Loucy (cell line): ENCODE data around the gene RAPGEF2.
A peak's percentile ranks its signal among the peaks of the same experiment; 100 is the strongest.

Source experiments
- H2AFZ ChIP-seq: fragments of 200-600 bp; sonication (generic); 2 replicates; pipeline ENCODE4 v1.6.0; 2016; ENCODE audit warnings: antibody characterized with exemption, mild to moderate bottlenecking, low read length, moderate library complexity
- H3F3A ChIP-seq: fragments of 200-600 bp; 2 replicates; pipeline ENCODE4 v1.6.0; 2016; ENCODE audit warnings: antibody characterized with exemption, low read depth, mild to moderate bottlenecking
- H3K27me3 ChIP-seq: fragments of 200-600 bp; sonication (generic); 2 replicates; pipeline ENCODE4 v1.6.1; 2014; ENCODE audit warnings: low read length, mild to moderate bottlenecking; ENCODE audit not compliant: insufficient read depth, poor library complexity, severe bottlenecking
- H3K36me3 ChIP-seq: fragments of 200-600 bp; sonication (generic); 2 replicates; pipeline ENCODE4 v1.6.1; 2016; ENCODE audit warnings: low read length; ENCODE audit not compliant: insufficient read depth
- H3K4me1 ChIP-seq: fragments of 200-600 bp; sonication (generic); 2 replicates; pipeline ENCODE4 v1.5.1; 2014; ENCODE audit warnings: low read length, mild to moderate bottlenecking; ENCODE audit not compliant: insufficient read depth, poor library complexity, severe bottlenecking
- H3K4me2 ChIP-seq: fragments of 200-600 bp; sonication (generic); 2 replicates; pipeline ENCODE4 v1.6.0; 2014; ENCODE audit warnings: antibody characterized with exemption, low read length, low read depth, mild to moderate bottlenecking; ENCODE audit not compliant: poor library complexity, severe bottlenecking
- H3K4me3 ChIP-seq: fragments of 200-600 bp; sonication (generic); 2 replicates; pipeline ENCODE4 v1.5.1; 2014; ENCODE audit warnings: low read length, mild to moderate bottlenecking, mixed read lengths; ENCODE audit not compliant: poor library complexity, severe bottlenecking
- H3K79me2 ChIP-seq: fragments of 200-600 bp; sonication (generic); 2 replicates; pipeline ENCODE4 v1.6.1; 2014; ENCODE audit warnings: low read length; ENCODE audit not compliant: insufficient read depth
- H3K9ac ChIP-seq: fragments of 200-600 bp; sonication (generic); 2 replicates; pipeline ENCODE4 v1.6.0; 2014; ENCODE audit warnings: mild to moderate bottlenecking, low read depth, low read length, moderate library complexity; ENCODE audit not compliant: poor library complexity, severe bottlenecking
- H3K9me2 ChIP-seq: fragments of 200-600 bp; sonication (generic); replicated peaks from 2 replicates; pipeline ENCODE4 v1.6.1; 2016; ENCODE audit warnings: low read depth, low read length, mixed read lengths
- H3K9me3 ChIP-seq: fragments of 200-600 bp; sonication (generic); 2 replicates; pipeline ENCODE4 v1.6.1; 2014; ENCODE audit warnings: mild to moderate bottlenecking, antibody characterized with exemption, low read length, low read depth; ENCODE audit not compliant: insufficient read depth
- H4K20me1 ChIP-seq: fragments of 200-600 bp; sonication (generic); 2 replicates; pipeline ENCODE4 v1.6.0; 2014; ENCODE audit warnings: antibody characterized with exemption, low read length, mild to moderate bottlenecking; ENCODE audit not compliant: insufficient read depth, poor library complexity, severe bottlenecking
- EZH2phosphoT487 ChIP-seq: fragments of 200-600 bp; IDR thresholded peaks from 2 replicates; pipeline ENCODE4 v1.6.1; 2018; ENCODE audit warnings: antibody characterized with exemption, mild to moderate bottlenecking, moderate library complexity, borderline replicate concordance
- TF ChIP-seq, protein P1 (sequence below): fragments of 200-600 bp; sonication (generic); conservative IDR thresholded peaks from 2 replicates; pipeline ENCODE4 v1.5.1; 2014; ENCODE audit warnings: mild to moderate bottlenecking, antibody characterized with exemption, low read length

RAPGEF2 gene

DNA sequence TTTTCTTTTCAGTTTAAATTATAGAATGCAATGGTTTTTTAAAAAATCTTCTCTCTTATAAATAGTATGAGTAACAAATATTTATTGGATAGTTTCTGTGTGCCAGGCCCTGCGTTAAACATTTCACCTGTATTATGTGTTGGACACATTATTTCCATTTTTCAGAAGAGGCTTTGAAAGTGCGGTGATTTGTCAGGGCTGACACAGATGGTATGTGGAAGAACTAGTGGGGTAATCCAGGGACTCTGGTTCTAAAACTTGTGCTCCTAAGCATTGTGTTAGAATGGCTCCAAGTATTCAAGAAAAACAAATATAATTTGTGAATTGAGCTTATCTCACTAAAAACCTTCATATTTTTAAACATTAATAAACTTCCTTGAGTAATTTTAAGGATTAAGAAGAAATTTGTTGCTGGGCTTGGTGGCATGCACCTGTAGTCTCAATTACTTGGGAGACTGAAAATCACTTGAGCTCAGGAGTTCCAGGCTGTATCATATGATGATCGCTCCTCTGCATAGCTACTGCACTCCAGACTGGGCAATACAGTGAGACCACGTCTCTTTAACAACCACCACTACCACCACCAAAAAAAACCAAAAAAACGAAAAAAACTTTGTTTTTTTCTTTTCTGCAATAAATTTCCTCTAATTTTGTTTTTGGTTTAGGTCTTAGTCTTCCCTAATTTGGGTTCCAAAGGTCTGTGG lies 40.0 kb downstream of the RAPGEF2 start:
- Histone ChIP-seq H3K4me2 (no peak overlapping the region), H2AFZ (no peak overlapping the region), H3K9me2 (no peaks in the 10 kb centered on the region), H3K9ac (no peak overlapping the region), H3K4me1 (peaks cover 31% of the 10 kb centered on the region), H3K79me2 (peaks cover 98% of the 10 kb centered on the region), H3K4me3 (no peak overlapping the region), H3K9me3 (no peaks in the 10 kb centered on the region), H3F3A (peaks cover 3% of the 10 kb centered on the region; the same call in 1 of the 2 replicates), H3K27me3 (no peaks in the 10 kb centered on the region), H4K20me1 (peaks cover 19% of the 10 kb centered on the region), H3K36me3 (no peaks in the 10 kb centered on the region)
- no peak for TF ChIP-seq EZH2phosphoT487
- TF ChIP-seq, protein P1, sequence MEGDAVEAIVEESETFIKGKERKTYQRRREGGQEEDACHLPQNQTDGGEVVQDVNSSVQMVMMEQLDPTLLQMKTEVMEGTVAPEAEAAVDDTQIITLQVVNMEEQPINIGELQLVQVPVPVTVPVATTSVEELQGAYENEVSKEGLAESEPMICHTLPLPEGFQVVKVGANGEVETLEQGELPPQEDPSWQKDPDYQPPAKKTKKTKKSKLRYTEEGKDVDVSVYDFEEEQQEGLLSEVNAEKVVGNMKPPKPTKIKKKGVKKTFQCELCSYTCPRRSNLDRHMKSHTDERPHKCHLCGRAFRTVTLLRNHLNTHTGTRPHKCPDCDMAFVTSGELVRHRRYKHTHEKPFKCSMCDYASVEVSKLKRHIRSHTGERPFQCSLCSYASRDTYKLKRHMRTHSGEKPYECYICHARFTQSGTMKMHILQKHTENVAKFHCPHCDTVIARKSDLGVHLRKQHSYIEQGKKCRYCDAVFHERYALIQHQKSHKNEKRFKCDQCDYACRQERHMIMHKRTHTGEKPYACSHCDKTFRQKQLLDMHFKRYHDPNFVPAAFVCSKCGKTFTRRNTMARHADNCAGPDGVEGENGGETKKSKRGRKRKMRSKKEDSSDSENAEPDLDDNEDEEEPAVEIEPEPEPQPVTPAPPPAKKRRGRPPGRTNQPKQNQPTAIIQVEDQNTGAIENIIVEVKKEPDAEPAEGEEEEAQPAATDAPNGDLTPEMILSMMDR = no peak

DNA sequence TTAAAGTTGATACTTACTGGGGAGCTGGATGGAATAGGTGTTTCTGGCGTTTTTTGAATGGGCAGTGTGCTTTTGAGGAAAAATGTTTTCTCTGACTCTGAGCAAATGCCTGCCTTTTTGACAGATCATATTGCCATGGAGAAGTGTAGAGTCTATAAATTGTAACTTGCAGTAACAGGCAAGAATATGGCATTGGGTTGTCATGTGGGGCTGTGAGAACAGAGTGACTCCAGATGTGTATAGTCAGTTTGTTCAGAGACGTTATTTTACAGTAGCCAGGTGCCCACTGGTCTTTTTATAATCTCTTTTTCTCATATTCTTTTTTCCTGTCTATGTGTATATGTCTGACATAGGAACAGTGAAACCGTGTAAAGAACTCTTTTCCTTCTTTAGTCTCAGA lies 40.8 kb downstream of the RAPGEF2 start:
- Histone ChIP-seq H3K36me3 (no peaks in the 10 kb centered on the region), H3K4me2 (peak overlapping the region; percentile 10), H3K9me2 (no peaks in the 10 kb centered on the region), H3K9me3 (no peaks in the 10 kb centered on the region), H3K27me3 (no peaks in the 10 kb centered on the region), H3K4me1 (peaks cover 31% of the 10 kb centered on the region), H3K4me3 (no peak overlapping the region), H3K9ac (no peak overlapping the region), H3K79me2 (peaks cover 97% of the 10 kb centered on the region), H3F3A (peaks cover 3% of the 10 kb centered on the region; the same call in 1 of the 2 replicates), H4K20me1 (peaks cover 25% of the 10 kb centered on the region), H2AFZ (no peak overlapping the region)
- TF ChIP-seq, protein P1 = no peak
- TF ChIP-seq EZH2phosphoT487 = no peak

GRCh38 chr4:159144112-159144694 lies 41.3 kb downstream of the RAPGEF2 start:
- no peaks in the 10 kb centered on the region for H3K36me3 ChIP-seq
- H3K4me2 ChIP-seq = peak overlapping the region; percentile 10
- peaks cover 31% of the 10 kb centered on the region for H3K4me1 ChIP-seq
- no peak overlapping the region for H2AFZ ChIP-seq
- H3K4me3 ChIP-seq = no peak overlapping the region
- H4K20me1 ChIP-seq = peaks cover 28% of the 10 kb centered on the region
- H3K9me3 ChIP-seq = no peaks in the 10 kb centered on the region
- no peaks in the 10 kb centered on the region for H3K27me3 ChIP-seq
- no peak for TF ChIP-seq EZH2phosphoT487
- TF ChIP-seq, protein P1 = no peak
- no peak overlapping the region for H3K9ac ChIP-seq
- H3K9me2 ChIP-seq = no peaks in the 10 kb centered on the region
- peaks cover 3% of the 10 kb centered on the region; the same call in 1 of the 2 replicates for H3F3A ChIP-seq
- H3K79me2 ChIP-seq = peaks cover 97% of the 10 kb centered on the region
